ENCODE results near the gene POLE2. TPM values are rescaled to one million over a fixed set of nuclear protein-coding genes. Genes with fewer than 3 reads are reported as not detected.

POLE2 gene
- total RNA-seq, 1 donor from 2014 or later: 9.3 TPM

DNA sequence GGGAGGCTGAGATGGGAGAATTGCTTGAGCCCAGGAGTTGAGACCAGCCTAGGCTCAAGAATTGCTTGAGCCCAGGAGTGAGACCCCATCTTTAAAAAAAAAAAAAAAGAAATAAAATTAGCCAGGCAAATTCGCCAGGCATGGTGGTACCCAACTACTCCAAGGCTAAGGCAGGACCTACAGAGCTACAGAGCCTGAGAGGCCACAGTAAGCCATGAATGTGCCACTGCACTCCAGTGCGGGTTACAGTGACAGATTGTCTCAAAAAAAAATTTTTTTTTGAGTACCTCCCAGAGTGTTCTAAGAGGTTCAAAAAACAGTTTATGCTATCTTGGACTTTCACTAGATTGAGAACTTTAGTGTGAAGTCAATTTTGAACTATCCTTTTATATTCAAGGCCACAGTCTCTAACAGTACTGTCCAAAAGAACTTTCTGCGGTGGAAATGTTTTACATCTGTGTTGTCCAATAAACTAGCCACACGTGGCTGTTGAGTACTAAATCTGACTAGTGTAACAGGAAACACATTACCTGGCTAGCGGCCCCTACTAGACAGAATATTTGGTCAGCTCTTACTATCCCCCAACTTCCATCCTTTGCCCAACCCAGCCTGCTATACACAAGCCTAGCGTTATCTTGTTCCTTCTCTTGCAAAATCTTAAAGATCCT, 70.0 kb downstream of the POLE2 start:
- Mint-ChIP-seq H3K9me3 (no peaks in the 10 kb centered on the region), H3K36me3 (peaks cover 13% of the 10 kb centered on the region), H3K4me1 (peaks cover 34% of the 10 kb centered on the region), H3K27me3 (ENCODE audit: low read depth) (no peaks in the 10 kb centered on the region), H3K4me3 (no peak overlapping the region), H3K27ac (no peak overlapping the region)
- TF ChIP-seq, protein P1, sequence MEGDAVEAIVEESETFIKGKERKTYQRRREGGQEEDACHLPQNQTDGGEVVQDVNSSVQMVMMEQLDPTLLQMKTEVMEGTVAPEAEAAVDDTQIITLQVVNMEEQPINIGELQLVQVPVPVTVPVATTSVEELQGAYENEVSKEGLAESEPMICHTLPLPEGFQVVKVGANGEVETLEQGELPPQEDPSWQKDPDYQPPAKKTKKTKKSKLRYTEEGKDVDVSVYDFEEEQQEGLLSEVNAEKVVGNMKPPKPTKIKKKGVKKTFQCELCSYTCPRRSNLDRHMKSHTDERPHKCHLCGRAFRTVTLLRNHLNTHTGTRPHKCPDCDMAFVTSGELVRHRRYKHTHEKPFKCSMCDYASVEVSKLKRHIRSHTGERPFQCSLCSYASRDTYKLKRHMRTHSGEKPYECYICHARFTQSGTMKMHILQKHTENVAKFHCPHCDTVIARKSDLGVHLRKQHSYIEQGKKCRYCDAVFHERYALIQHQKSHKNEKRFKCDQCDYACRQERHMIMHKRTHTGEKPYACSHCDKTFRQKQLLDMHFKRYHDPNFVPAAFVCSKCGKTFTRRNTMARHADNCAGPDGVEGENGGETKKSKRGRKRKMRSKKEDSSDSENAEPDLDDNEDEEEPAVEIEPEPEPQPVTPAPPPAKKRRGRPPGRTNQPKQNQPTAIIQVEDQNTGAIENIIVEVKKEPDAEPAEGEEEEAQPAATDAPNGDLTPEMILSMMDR (IDR thresholded peaks at IDR 0.05; ENCODE audit: unreplicated experiment): no peak
- no peak for DNase-seq (ENCODE audit: low spot score in 2 of 2, unreplicated experiment in 2 of 2)

GRCh38 chr14:49615776-49616175, 72.2 kb downstream of the POLE2 start:
- H3K4me1 Mint-ChIP-seq: peaks cover 31% of the 10 kb centered on the region
- TF ChIP-seq, protein P1 (IDR thresholded peaks at IDR 0.05; ENCODE audit: unreplicated experiment): no peak
- H3K4me3 Mint-ChIP-seq: no peak overlapping the region
- DNase-seq (ENCODE audit: low spot score in 2 of 2, unreplicated experiment in 2 of 2): no peak
- H3K27me3 Mint-ChIP-seq (ENCODE audit: low read depth): no peaks in the 10 kb centered on the region
- peaks cover 13% of the 10 kb centered on the region for H3K36me3 Mint-ChIP-seq
- H3K27ac Mint-ChIP-seq: no peak overlapping the region
- no peaks in the 10 kb centered on the region for H3K9me3 Mint-ChIP-seq

- no peak overlapping the region for H3K4me3 Mint-ChIP-seq
- TF ChIP-seq, protein P1 (IDR thresholded peaks at IDR 0.05; ENCODE audit: unreplicated experiment): no peak
- no peaks in the 10 kb centered on the region for H3K27me3 Mint-ChIP-seq (ENCODE audit: low read depth)
- no peaks in the 10 kb centered on the region for H3K9me3 Mint-ChIP-seq
- peaks cover 13% of the 10 kb centered on the region for H3K36me3 Mint-ChIP-seq
- DNase-seq (ENCODE audit: low spot score in 2 of 2, unreplicated experiment in 2 of 2): no peak
- H3K27ac Mint-ChIP-seq: no peak overlapping the region
- H3K4me1 Mint-ChIP-seq: peaks cover 25% of the 10 kb centered on the region
Measured at GRCh38 chr14:49614196-49614595, 73.8 kb downstream of the POLE2 start.

DNA sequence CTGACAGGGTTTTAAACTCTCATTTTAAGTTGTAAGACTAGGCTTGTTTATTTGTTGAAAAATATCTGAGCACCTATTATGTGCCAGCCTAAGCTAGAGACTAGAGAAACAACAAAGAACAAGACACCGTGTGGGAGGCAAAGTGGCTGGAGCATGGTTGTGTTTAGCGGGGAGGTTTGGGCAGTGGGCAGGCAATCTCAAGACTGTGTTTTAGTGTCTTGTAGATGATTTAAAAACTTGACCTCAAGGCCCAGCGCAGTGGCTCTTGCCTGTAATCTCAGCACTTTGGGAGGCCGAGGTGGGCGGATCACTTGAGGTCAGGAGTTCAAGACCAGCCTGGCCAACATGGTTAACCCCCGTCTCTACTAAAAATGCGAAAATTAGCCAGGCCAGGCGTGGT, 75.3 kb downstream of the POLE2 start:
- peaks cover 14% of the 10 kb centered on the region for H3K4me1 Mint-ChIP-seq
- peaks cover 7% of the 10 kb centered on the region for H3K36me3 Mint-ChIP-seq
- H3K9me3 Mint-ChIP-seq: no peaks in the 10 kb centered on the region
- TF ChIP-seq, protein P1 (IDR thresholded peaks at IDR 0.05; ENCODE audit: unreplicated experiment): no peak
- no peak overlapping the region for H3K4me3 Mint-ChIP-seq
- H3K27me3 Mint-ChIP-seq (ENCODE audit: low read depth): no peaks in the 10 kb centered on the region
- H3K27ac Mint-ChIP-seq: peak overlapping the region; percentile 83
- DNase-seq (ENCODE audit: low spot score in 2 of 2, unreplicated experiment in 2 of 2): no peak

GRCh38 chr14:49612251-49612650, 75.8 kb downstream of the POLE2 start:
- H3K36me3 Mint-ChIP-seq: peaks cover 7% of the 10 kb centered on the region
- no peaks in the 10 kb centered on the region for H3K27me3 Mint-ChIP-seq (ENCODE audit: low read depth)
- no peak overlapping the region for H3K4me3 Mint-ChIP-seq
- TF ChIP-seq, protein P1 (IDR thresholded peaks at IDR 0.05; ENCODE audit: unreplicated experiment): no peak
- H3K9me3 Mint-ChIP-seq: no peaks in the 10 kb centered on the region
- peak overlapping the region; percentile 83 for H3K27ac Mint-ChIP-seq
- no peak for DNase-seq (ENCODE audit: low spot score in 2 of 2, unreplicated experiment in 2 of 2)
- peaks cover 12% of the 10 kb centered on the region for H3K4me1 Mint-ChIP-seq

All from mesothelial cell of epicardium (in vitro differentiated cells).